Parathyroid adenoma (tissue), 2 donors: ENCODE results near the gene RAG2.

ENCODE experiments used
- H2AFZ ChIP-seq: fragments of 300-600 bp; sonication (generic); one replicate; pipeline ENCODE4 v1.7.0; 2017; ENCODE audit warnings: antibody characterized with exemption, mild to moderate bottlenecking
- H3K27ac ChIP-seq: fragments of 300-600 bp; sonication (generic); one replicate; pipeline ENCODE4 v1.7.0; 2017
- H3K27me3 ChIP-seq: fragments of 300-600 bp; sonication (generic); one replicate; pipeline ENCODE4 v1.7.0; 2017; ENCODE audit warnings: low read length; ENCODE audit not compliant: control insufficient read depth, insufficient read depth
- H3K36me3 ChIP-seq: fragments of 300-600 bp; sonication (generic); one replicate; pipeline ENCODE4 v1.7.0; 2017; ENCODE audit warnings: low read length; ENCODE audit not compliant: control insufficient read depth, insufficient read depth
- H3K4me1 ChIP-seq: fragments of 300-600 bp; sonication (generic); one replicate; pipeline ENCODE4 v1.7.0; 2017; ENCODE audit warnings: control low read depth
- H3K4me2 ChIP-seq: fragments of 300-600 bp; sonication (generic); one replicate; pipeline ENCODE4 v1.7.0; 2017; ENCODE audit warnings: low read length
- H3K4me3 ChIP-seq: fragments of 300-600 bp; sonication (generic); one replicate; pipeline ENCODE4 v1.7.0; 2017; ENCODE audit warnings: low read depth, low read length
- H3K79me2 ChIP-seq: fragments of 300-600 bp; sonication (generic); one replicate; pipeline ENCODE4 v1.7.0; 2017; ENCODE audit warnings: control low read depth
- H3K9ac ChIP-seq: fragments of 300-600 bp; sonication (generic); one replicate; pipeline ENCODE4 v1.7.0; 2017; ENCODE audit warnings: mild to moderate bottlenecking
- H3K9me3 ChIP-seq: fragments of 300-600 bp; sonication (generic); one replicate; pipeline ENCODE4 v1.7.0; 2017; ENCODE audit warnings: low read length; ENCODE audit not compliant: control insufficient read depth
- CTCF ChIP-seq: fragments of 300-600 bp; sonication (generic); IDR thresholded peaks from one replicate; pipeline ENCODE4 v1.7.0; 2017; ENCODE audit warnings: antibody characterized with exemption, mild to moderate bottlenecking
- donor health status: primary hyperparathyroidism.

Gene RAG2

GRCh38 chr11:36620246-36620645, 22.2 kb upstream of the RAG2 start:
- H3K79me2 ChIP-seq: no peaks in the 10 kb centered on the region
- TF ChIP-seq CTCF: no peak
- no peaks in the 10 kb centered on the region for H3K36me3 ChIP-seq
- no peak overlapping the region for H2AFZ ChIP-seq
- H3K4me3 ChIP-seq: no peak overlapping the region
- H3K9me3 ChIP-seq: no peaks in the 10 kb centered on the region
- H3K9ac ChIP-seq: no peak overlapping the region
- no peak overlapping the region for H3K4me2 ChIP-seq
- H3K4me1 ChIP-seq: no peaks in the 10 kb centered on the region
- H3K27me3 ChIP-seq: no peaks in the 10 kb centered on the region
- H3K27ac ChIP-seq: no peak overlapping the region

GRCh38 chr11:36619502-36619901, 21.5 kb upstream of the RAG2 start:
- no peak overlapping the region for H3K9ac ChIP-seq
- H3K4me3 ChIP-seq: no peak overlapping the region
- no peaks in the 10 kb centered on the region for H3K36me3 ChIP-seq
- peak overlapping the region; percentile 31 for H3K4me2 ChIP-seq
- H3K27me3 ChIP-seq: no peaks in the 10 kb centered on the region
- no peak for TF ChIP-seq CTCF
- H3K4me1 ChIP-seq: no peaks in the 10 kb centered on the region
- no peaks in the 10 kb centered on the region for H3K9me3 ChIP-seq
- no peaks in the 10 kb centered on the region for H3K79me2 ChIP-seq
- no peak overlapping the region for H2AFZ ChIP-seq
- H3K27ac ChIP-seq: no peak overlapping the region

- H3K36me3 ChIP-seq: no peaks in the 10 kb centered on the region
- no peaks in the 10 kb centered on the region for H3K27me3 ChIP-seq
- no peak overlapping the region for H3K4me3 ChIP-seq
- H2AFZ ChIP-seq: no peak overlapping the region
- no peak overlapping the region for H3K9ac ChIP-seq
- H3K79me2 ChIP-seq: no peaks in the 10 kb centered on the region
- no peak overlapping the region for H3K27ac ChIP-seq
- H3K9me3 ChIP-seq: no peaks in the 10 kb centered on the region
- TF ChIP-seq CTCF: no peak
- no peaks in the 10 kb centered on the region for H3K4me1 ChIP-seq
- no peak overlapping the region for H3K4me2 ChIP-seq
Observed at GRCh38 chr11:36618363-36619047, 20.5 kb upstream of the RAG2 start.

GRCh38 chr11:36617543-36618362, 19.7 kb upstream of the RAG2 start:
- Histone ChIP-seq H3K4me1 (no peaks in the 10 kb centered on the region), H3K9ac (no peak overlapping the region), H3K4me3 (no peak overlapping the region), H3K36me3 (no peaks in the 10 kb centered on the region), H3K79me2 (no peaks in the 10 kb centered on the region), H2AFZ (no peak overlapping the region), H3K4me2 (no peak overlapping the region), H3K27ac (no peak overlapping the region), H3K27me3 (no peaks in the 10 kb centered on the region), H3K9me3 (no peaks in the 10 kb centered on the region)
- TF ChIP-seq CTCF: no peak
